Measurements from ENCODE around the gene DNASE2B. TPM values are rescaled to one million over a fixed set of nuclear protein-coding genes. Genes with fewer than 3 reads are reported as not detected.

DNASE2B gene
- total RNA-seq, 1 donor from 2014 or later = 26.1 TPM

DNA sequence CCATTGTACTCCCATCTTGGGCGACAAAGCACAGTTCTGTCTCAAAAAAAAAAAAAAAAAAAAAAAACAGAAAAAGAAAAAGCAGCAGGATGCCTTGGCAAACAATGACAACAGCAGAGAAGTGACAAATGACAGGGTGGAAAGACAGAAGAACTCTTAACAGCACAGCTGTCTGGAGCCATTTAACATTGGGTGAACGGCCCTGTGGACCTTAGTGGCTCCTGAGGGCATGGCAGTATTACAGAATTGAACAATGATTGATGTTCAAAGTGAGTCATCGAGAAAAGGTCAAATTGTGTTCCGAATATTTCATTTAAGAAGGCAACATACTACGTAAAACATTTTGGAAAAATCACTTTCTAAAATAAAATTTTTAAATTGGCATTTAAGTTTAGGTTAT, 30.0 kb downstream of the DNASE2B start:
- no peak for ATAC-seq

GRCh38 chr1:84429231-84429630, 30.9 kb downstream of the DNASE2B start:
- H3K36me3 ChIP-seq = no peaks in the 10 kb centered on the region
- H3K4me3 ChIP-seq = no peak overlapping the region
- DNase-seq (no peak), ATAC-seq (no peak)
- intact Hi-C loops (cut with DNase I) = no loop called here
- H3K27me3 ChIP-seq (ENCODE audit: low read depth) = no peaks in the 10 kb centered on the region
- peaks cover 6% of the 10 kb centered on the region for H3K4me1 ChIP-seq
- no peak for TF ChIP-seq CTCF (IDR thresholded peaks at IDR 0.05)
- peaks cover 8% of the 10 kb centered on the region for H3K9me3 ChIP-seq
- H3K27ac ChIP-seq = no peak overlapping the region

More for the DNA sequence above, 30.0 kb downstream of the DNASE2B start:
- H3K4me3 ChIP-seq = no peak overlapping the region
- peaks cover 8% of the 10 kb centered on the region for H3K9me3 ChIP-seq
- no peak for TF ChIP-seq CTCF (IDR thresholded peaks at IDR 0.05)
- no peaks in the 10 kb centered on the region for H3K27me3 ChIP-seq (ENCODE audit: low read depth)
- no peak overlapping the region for H3K27ac ChIP-seq
- intact Hi-C loops (cut with DNase I) = no loop called here
- H3K4me1 ChIP-seq = peaks cover under 1% of the 10 kb centered on the region
- DNase-seq = no peak
- H3K36me3 ChIP-seq = no peaks in the 10 kb centered on the region

- intact Hi-C loops (cut with DNase I) = loop anchor here (10.0 kb wide), 1 partner anchor 286 kb away; the partner anchor contains the start of gene PRKACB
- H3K27me3 ChIP-seq (ENCODE audit: low read depth) = no peaks in the 10 kb centered on the region
- peak; percentile 13 to 25 for ATAC-seq
- peaks cover 6% of the 10 kb centered on the region for H3K4me1 ChIP-seq
- no peak overlapping the region for H3K27ac ChIP-seq
- H3K4me3 ChIP-seq = no peak overlapping the region
- no peak for DNase-seq
- H3K36me3 ChIP-seq = no peaks in the 10 kb centered on the region
- peaks cover 8% of the 10 kb centered on the region for H3K9me3 ChIP-seq
- no peak for TF ChIP-seq CTCF (IDR thresholded peaks at IDR 0.05)
Observed at GRCh38 chr1:84430546-84430945, 32.3 kb downstream of the DNASE2B start.

GRCh38 chr1:84433258-84434080, 35.2 kb downstream of the DNASE2B start:
- ATAC-seq (peak; percentile 84 to 85), DNase-seq (peak; percentile 49)
- Histone ChIP-seq H3K36me3 (no peaks in the 10 kb centered on the region), H3K9me3 (peaks cover 8% of the 10 kb centered on the region), H3K27ac (no peak overlapping the region), H3K27me3 (ENCODE audit: low read depth) (no peaks in the 10 kb centered on the region), H3K4me1 (peaks cover 10% of the 10 kb centered on the region), H3K4me3 (peak overlapping the region; percentile 26)
- intact Hi-C loops (cut with DNase I) = loop anchor here (10.0 kb wide), 1 partner anchor 289 kb away; the partner anchor contains the start of gene PRKACB
- peak; percentile 71 for TF ChIP-seq CTCF (IDR thresholded peaks at IDR 0.05)

DNA sequence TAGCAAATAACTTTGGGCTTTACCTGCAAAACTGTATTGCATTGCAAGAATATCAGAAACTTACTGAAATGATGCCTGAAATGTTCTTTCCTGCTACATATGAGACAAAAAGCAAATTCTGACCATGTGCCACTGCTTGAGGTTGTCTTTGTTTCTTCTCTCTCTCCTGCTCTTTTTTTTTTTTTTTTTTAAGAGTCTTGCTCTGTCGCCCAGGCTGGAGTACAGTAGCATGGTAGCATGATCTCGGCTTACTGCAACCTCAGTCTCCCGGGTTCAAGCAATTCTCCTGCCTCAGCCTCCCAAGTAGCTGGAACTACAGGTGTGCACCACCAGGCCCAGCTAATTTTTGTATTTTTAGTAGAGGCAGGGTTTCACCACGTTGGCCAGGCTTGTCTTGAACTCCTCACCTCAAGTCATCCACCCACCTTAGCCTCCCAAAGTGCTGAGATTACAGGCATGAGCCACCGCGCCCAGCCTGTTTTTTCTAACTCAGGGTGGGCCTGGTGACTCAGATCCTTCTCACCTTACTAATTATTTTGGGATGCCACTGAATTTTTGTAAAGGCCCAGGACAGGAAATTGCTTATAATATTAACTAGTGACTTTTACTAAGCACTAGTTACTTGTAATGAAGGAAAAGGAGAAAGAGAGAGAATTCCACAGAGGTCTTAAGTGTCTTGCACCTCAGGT, 35.9 kb downstream of the DNASE2B start:
- ATAC-seq = no peak
- Histone ChIP-seq H3K27me3 (ENCODE audit: low read depth) (no peaks in the 10 kb centered on the region), H3K27ac (peak overlapping the region; percentile 64), H3K36me3 (no peaks in the 10 kb centered on the region), H3K4me1 (peaks cover 10% of the 10 kb centered on the region), H3K4me3 (no peak overlapping the region), H3K9me3 (peaks cover 8% of the 10 kb centered on the region)
- TF ChIP-seq CTCF (IDR thresholded peaks at IDR 0.05) = no peak
- intact Hi-C loops (cut with DNase I) = loop anchor here (10.0 kb wide), 1 partner anchor 289 kb away; the partner anchor contains the start of gene PRKACB
- no peak for DNase-seq
